HEK293T (cell line): ENCODE data around the gene RNF213.

ENCODE experiments used
- FOXA1 ChIP-seq: fragments of 450-650 bp; IDR thresholded peaks from 2 replicates; pipeline ENCODE4 v1.6.1; 2016; ENCODE audit warnings: mild to moderate bottlenecking
- FOXK2 ChIP-seq: fragments of 450-650 bp; IDR thresholded peaks from 2 replicates; pipeline ENCODE4 v1.6.1; 2016; ENCODE audit warnings: mild to moderate bottlenecking
- HDGF ChIP-seq: fragments of 450-650 bp; IDR thresholded peaks from 2 replicates; pipeline ENCODE4 v1.6.1; 2017; ENCODE audit warnings: antibody characterized with exemption, borderline replicate concordance

GRCh38 chr17:80284631-80285030 lies 24.0 kb downstream of the RNF213 start:
- TF ChIP-seq HDGF (no peak), FOXK2 (no peak), FOXA1 (no peak)
